NCI-H1048 (cell line): ENCODE data around the gene WFDC2.
"Not testable (repeated sequence)": the region's sequence is repeated elsewhere in the genome, so short reads cannot be mapped to it uniquely, and the experiment has no call there.

Experiments
- DNase-seq: peaks from one replicate; lab custom pipeline; 2025; lab: John Stamatoyannopoulos, UW

The WFDC2 gene

DNA sequence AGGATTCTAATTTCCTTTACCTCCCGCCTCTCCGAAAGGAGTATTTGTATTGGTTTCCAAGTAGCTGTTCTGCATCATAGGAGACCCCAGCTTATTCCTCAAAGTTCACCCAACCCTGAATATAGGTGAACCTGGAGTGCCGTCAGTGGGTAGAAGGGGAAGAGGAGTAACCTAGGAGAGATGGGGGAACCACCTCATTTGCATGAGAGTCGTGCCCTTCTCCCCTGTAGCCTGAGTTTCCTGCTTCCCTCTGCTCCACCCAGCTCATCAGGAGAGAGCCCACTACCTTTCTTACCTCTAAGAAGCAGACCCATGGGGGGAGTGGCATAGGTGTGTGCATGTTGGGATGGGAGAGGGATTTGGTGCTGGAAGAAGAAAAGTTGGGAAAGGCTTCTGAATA lies 17.3 kb upstream of the WFDC2 start:
- no peak for DNase-seq

DNA sequence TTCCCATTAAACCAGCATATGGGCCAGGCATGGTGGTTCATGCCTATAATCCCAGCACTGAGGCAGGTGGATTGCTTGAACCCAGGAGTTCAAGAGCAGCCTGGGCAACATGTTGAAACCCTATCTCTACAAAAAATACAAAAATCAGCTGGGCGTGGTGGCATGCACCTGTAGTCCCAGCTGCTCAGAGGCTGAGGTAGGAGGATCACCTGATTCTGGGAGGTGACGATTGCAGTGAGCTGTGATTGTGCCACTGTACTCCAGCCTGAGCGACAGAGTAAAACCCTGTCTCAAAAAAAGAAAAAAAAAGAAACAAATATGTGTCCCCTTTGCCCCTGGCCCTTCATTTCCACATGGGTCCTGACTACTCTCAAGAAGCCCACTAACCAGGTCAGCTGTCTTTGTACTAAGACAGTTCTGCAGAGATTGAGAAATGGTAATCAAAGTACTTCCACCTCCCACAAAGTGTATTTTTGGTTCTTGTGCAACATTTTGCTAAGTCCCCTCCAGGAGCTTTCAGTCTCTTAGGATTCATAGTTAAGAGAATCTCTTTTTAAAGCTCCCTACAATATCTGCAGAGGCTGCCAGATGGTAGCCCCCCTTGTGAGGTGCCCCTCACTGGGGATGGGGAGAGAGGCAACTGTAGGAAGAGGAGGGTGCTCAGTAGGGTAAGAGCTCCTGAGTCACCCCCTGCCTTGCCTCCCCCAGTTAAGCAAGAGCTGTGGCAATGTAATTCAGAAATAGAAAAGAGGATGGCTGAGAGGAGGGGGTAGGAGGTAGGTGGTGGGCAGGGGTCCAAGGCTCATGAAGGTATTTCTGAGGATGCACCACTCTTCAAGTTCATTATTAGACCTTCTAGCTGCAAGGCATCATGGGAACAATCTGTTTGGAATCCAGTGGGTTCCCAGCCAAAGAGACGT lies 16.5 kb upstream of the WFDC2 start:
- no peak for DNase-seq

GRCh38 chr20:45456632-45457031 lies 12.9 kb upstream of the WFDC2 start:
- no peak for DNase-seq

GRCh38 chr20:45459606-45460005 lies 9.9 kb upstream of the WFDC2 start:
- DNase-seq, result no peak

DNA sequence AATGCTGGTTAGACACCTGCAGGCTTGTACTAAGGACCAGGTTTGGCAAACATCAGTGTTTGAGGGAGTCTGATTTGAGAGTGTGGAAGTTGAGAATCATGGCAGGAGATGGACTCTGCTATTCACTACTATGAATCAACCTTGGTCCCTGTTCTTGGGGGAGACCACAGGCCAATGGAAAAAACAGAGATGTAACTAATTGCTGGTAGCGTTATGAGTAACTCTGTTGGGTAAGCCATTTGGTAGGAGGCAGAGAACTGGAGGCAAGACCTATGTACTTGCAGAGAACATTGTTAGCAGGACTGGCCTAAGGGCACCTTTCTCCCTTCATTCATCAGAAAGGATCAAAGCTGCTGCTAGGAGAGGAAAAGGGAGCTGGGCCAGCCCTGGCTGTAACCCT lies 8.3 kb upstream of the WFDC2 start:
- no peak for DNase-seq

GRCh38 chr20:45462711-45463509 lies 6.6 kb upstream of the WFDC2 start:
- DNase-seq, result no peak

- DNase-seq, result no peak
Measured at GRCh38 chr20:45463709-45464108, 5.8 kb upstream of the WFDC2 start.

GRCh38 chr20:45465491-45466266 lies 3.9 kb upstream of the WFDC2 start:
- no peak for DNase-seq

DNA sequence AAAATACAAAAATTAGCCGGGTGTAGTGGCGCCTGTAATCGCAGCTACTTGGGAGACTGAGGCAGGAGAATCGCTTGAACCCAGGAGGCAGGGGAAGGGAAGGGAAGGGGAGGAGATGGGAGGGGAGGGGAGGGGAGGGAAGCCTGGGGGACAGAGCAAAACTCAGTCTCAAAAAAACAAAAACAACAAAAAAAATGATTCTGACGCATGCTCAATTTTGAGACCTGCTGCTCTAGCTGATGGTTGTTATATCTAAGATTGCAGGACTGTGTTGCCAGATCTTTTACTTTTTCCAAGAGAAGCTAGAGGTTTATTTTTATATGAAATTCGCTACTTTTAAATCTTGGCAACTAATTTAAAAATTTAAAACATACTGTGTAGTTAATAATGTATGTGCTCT lies 2.4 kb upstream of the WFDC2 start:
- no peak for DNase-seq

GRCh38 chr20:45467861-45468260 lies 1.7 kb upstream of the WFDC2 start:
- DNase-seq, result no peak

- DNase-seq, result no peak
Measured at GRCh38 chr20:45470262-45470931, 844 bp downstream of the WFDC2 start.

GRCh38 chr20:45470937-45471336 lies 1.4 kb downstream of the WFDC2 start:
- DNase-seq, result no peak

- not testable (repeated sequence) for DNase-seq
Measured at GRCh38 chr20:45472286-45472685, 2.7 kb downstream of the WFDC2 start.

GRCh38 chr20:45477530-45478148 lies 8.1 kb downstream of the WFDC2 start:
- DNase-seq, result not testable (repeated sequence)

GRCh38 chr20:45479822-45480221 lies 10.3 kb downstream of the WFDC2 start:
- no peak for DNase-seq

GRCh38 chr20:45484676-45485075 lies 15.1 kb downstream of the WFDC2 start:
- DNase-seq, result no peak

GRCh38 chr20:45485388-45485787 lies 15.8 kb downstream of the WFDC2 start:
- no peak for DNase-seq

GRCh38 chr20:45487231-45487635 lies 17.7 kb downstream of the WFDC2 start:
- no peak for DNase-seq

GRCh38 chr20:45489083-45489531 lies 19.6 kb downstream of the WFDC2 start:
- no peak for DNase-seq

DNA sequence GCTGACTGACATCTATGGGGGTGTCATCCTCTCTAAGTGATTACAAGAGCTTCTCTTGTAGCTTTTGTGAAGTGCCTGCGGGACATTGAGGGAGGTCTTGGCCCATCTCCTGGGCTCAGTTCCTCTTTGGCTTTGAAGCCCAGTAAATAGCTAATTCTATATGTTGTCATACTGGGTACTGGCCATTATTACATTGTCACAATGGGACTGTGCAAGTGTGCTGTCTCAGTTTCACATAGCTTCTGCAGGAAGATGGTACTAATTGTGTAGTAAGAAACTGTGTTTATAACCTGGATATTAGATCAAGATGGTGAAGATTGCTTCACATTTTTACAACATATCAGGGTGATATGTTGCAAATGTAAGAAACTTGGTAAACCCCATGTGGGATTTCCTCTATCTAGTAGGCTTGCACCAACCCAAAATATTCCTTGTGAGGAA lies 26.0 kb downstream of the WFDC2 start:
- DNase-seq, result no peak

DNA sequence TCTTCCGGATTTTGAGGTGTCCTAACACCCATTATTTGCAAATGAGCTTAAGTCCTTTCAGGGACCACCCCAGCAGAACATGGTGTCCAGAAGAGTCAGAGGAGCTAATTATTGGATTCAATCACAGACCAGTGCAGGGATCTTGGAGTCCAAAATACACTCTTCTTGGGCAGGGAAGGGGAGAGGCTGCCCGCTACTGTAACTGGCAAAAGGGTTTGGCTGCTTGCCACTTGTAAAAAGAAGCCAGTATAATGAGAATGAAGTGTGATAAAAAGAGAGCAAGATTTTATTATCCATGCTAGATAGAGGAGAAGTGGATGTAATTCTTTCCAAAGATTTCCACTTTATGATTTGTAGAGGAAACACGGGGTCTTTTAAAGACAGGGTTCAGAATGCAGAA lies 26.6 kb downstream of the WFDC2 start:
- DNase-seq, result no peak
